ENCODE data around the gene CDCA4.

CDCA4 gene

DNA sequence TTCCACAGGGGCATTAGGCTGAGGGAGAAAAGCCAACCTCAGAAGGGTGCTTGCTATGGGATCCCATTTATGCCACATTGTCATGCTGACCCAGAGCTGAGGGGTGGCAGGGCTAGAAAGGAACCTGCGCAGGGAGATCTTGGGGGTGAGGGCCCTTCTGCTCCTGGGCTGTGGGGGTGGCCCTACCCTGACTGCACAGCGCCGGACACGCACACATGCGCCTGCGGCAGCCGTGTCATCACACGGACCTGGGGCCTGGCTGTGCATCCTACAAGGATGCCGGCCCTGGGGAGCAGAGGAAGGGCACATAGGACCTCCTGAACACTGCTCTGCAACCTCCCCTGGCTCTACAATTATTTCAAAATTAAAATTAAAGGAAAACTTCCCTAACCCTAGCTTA lies 6.9 kb downstream of the CDCA4 start:
- no peak for TF ChIP-seq GATA3 (IDR thresholded peaks at IDR 0.05; ENCODE audit: low read depth, low read length)

DNA sequence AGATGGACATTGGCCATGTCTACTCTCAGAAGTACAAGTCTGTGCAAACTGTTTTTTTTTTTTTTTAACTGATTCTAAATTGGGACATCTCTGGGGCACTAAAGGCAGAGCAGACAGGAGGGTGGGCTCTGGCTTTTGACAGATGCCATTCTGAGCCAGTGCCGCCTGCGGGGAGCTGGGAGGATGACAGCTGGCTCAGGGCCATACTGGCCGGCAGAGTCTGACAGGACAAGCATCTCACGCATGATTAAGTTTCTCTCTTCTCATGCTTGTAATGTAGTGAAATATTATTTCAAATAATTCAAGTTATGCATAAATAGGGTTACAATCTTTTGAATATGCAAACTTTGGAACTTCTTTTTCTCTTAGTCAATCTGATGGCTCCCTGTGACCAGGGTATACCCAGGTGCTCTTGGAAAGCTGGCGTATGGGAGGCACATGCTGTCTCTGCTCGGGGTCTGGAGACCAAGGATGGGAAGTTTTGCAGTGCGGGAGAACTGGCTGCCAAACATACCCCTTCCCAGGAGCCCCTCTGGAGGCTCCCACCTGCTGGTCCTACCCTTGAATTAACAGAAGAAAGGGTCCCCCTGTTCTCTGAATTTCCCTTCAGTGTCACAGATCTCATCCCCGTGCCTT lies 7.6 kb downstream of the CDCA4 start:
- TF ChIP-seq GATA2 (IDR thresholded peaks at IDR 0.05; ENCODE audit: low read depth, low read length) (no peak), GATA3 (IDR thresholded peaks at IDR 0.05; ENCODE audit: low read depth, low read length) (no peak)

DNA sequence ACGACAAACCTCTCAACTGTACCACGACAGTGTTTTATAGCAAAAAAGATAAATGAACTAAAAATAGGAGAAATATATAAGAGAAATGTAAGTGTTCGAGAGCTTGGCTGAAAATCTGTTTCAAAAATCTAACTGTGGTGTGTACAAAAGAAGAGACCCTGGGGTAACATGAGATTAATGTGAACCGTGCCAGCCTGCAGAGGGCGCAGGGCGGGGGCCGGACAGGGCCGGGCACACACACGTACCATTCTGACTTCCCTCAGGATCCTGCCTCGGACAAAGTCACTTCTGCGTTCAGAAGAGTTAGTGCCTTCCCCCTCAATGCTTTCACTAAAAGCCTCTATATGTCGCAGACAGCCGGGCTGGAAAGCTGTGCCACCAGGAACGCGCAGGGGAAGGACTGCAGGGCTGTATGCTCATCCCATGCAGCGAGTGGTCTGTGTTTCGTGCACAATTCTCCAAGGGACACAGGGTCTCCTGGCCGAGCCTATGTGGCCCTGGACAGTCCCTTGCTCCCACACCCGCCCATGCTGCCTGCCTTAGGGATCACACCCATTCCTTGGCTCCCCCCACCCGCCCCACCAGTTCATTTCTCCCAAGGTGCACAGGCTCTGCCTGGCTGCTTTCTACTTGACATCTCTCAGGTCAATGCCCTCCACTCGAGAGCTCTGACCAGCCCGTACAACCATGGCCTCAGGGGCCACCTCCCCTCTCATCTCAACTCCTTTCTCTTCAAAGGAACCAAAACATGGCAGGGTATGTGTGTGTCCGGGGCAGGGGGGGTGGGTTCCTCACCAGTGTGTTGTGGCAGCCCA lies 8.5 kb downstream of the CDCA4 start:
- TF ChIP-seq GATA3 (IDR thresholded peaks at IDR 0.05; ENCODE audit: low read depth, low read length) (no peak), GATA2 (IDR thresholded peaks at IDR 0.05; ENCODE audit: low read depth, low read length) (no peak)

GRCh38 chr14:105011312-105011990 lies 9.4 kb downstream of the CDCA4 start:
- TF ChIP-seq GATA2 (IDR thresholded peaks at IDR 0.05; ENCODE audit: low read depth, low read length) (no peak), GATA3 (IDR thresholded peaks at IDR 0.05; ENCODE audit: low read depth, low read length) (no peak)

DNA sequence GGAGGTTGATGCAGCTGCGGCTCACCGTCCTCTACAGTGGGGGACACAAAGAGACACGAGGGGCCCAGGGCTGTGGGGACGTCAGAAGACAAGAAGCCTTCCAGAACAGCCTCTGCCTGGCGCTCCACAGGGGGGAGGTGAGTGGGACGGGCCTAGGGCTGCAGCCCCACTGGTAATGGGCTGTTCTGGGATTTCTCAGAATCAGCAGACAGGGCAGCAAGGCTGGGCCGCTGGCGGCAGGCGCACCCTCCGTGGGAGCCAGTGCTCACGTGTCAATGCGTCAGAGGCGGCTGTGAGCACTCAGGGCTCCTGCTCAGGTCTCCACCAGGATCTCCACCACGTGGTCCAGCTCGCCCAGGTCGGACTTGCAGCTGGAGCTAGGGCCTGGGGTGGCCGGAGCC lies 10.0 kb downstream of the CDCA4 start:
- TF ChIP-seq GATA2 (IDR thresholded peaks at IDR 0.05; ENCODE audit: low read depth, low read length) (no peak), GATA3 (IDR thresholded peaks at IDR 0.05; ENCODE audit: low read depth, low read length) (no peak)

- TF ChIP-seq GATA3 (IDR thresholded peaks at IDR 0.05; ENCODE audit: low read depth, low read length) (no peak), GATA2 (IDR thresholded peaks at IDR 0.05; ENCODE audit: low read depth, low read length) (no peak)
These were observed 10.8 kb downstream of the CDCA4 start for GRCh38 chr14:105010106-105010505.

DNA sequence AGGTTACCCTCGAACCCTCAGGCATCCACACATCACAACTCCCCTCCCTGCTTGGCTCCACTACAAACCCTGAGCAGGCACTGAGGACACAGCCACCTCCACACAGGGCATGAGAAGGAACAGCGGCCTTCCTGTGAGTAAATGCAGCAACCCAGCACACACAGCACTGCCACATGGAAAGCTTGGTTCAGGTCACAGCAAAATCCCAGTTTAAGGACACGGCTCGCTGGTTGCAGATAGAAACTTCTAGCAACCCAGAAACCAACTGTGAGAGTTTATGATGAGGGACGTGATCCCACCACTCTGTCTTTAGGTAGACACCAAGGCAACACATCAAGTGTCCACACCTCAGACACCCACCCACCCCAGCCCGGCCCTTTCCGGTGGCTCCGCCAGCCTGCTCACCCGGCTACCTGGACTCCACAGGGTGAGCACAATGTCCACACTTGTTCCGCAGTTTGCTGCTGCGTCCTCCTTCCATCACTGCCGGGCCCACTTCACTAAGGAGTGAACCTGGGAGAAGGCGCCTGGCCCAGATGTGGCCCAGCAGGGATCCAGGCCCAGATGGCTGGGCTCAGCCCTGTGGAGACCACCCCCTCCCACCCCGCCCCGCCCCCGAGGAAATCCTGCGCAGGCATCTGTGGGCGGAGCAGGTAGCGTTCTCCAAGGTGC lies 13.2 kb downstream of the CDCA4 start:
- TF ChIP-seq GATA3 (IDR thresholded peaks at IDR 0.05; ENCODE audit: low read depth, low read length): no peak
- no peak for TF ChIP-seq GATA2 (IDR thresholded peaks at IDR 0.05; ENCODE audit: low read depth, low read length)

DNA sequence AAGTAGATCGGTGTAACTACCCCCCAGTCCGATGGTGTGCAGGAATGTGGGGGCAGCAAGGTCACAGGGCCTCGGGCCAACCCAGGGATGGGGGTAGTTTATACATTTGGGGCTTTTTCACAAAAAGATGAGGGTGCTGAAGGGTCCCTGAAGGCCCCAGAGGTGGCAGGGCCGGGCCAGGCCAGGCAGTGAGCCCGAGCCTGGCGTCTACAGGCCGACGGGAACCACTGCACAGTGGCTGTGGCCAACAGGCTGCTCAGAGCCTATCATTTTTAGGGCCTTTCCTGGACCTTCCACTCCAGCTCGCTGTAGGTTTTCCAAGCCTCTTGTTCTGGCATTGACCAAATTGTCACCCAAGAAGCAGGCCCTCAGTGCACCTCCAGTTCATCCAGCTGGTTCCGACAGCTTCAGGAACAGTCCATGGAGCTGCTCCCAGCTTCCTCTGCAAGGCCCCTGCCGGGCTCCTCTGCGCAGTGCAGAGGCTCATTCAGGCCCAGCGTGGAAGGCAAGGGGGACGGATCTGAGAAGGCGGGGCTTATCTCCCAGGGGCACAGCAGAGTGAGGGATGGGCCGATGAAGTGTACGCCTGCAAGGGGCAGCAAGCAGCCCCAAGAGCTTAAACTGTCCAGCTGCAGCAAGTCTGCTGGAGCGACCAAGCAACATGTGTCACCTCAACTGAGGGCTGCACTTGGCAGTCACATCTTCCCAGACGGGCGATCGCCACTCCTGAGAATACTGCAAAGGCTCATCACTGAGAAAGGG lies 13.9 kb downstream of the CDCA4 start:
- TF ChIP-seq GATA2 (IDR thresholded peaks at IDR 0.05; ENCODE audit: low read depth, low read length) (no peak), GATA3 (IDR thresholded peaks at IDR 0.05; ENCODE audit: low read depth, low read length) (no peak)

DNA sequence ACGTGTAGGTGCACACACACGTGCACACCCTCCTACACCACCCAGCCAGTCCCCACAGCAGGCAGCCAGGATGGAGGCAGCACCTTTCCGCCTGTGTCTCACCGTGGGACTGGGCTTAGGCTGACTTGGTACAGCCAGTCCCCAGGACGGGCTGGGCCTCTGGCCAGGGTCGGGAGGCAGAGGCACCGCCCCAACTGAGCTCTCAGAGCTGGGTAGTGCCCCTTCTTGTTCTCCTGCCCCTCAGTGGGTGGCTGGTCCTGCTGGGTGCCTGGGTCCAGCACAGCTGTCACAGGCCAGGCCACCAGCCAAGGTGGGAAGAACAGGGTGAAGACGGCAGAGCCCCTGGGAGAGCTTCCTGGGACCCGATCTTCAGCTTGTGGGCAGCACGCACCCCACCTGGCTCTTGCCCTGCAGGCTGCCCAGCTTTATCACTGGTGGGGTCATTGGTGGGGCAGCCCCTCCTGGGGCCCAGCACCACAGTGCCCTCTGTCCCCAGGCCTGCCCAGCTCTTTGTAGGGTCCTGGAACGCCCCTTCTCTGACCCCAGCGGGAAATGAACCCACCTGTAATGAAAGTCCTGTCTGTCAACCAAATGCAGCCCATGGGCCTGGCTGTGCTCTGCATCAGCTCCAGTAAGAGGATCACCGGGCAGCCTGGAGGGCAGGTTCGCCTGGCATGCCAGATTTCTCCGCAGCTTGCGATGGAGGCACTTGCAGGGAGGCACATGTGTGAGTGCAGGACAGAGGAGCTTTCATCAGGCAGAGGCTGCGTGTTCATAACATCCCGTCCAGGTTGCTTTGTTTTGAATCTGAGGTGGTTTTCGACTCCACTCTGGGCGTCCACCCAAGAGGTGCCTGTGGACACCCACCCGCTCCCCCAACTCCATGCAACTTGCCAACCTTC lies 14.7 kb downstream of the CDCA4 start:
- TF ChIP-seq GATA2 (IDR thresholded peaks at IDR 0.05; ENCODE audit: low read depth, low read length): no peak

- TF ChIP-seq GATA2 (IDR thresholded peaks at IDR 0.05; ENCODE audit: low read depth, low read length) (no peak), GATA3 (IDR thresholded peaks at IDR 0.05; ENCODE audit: low read depth, low read length) (no peak)
These were observed 15.5 kb downstream of the CDCA4 start for GRCh38 chr14:105005329-105005928.

DNA sequence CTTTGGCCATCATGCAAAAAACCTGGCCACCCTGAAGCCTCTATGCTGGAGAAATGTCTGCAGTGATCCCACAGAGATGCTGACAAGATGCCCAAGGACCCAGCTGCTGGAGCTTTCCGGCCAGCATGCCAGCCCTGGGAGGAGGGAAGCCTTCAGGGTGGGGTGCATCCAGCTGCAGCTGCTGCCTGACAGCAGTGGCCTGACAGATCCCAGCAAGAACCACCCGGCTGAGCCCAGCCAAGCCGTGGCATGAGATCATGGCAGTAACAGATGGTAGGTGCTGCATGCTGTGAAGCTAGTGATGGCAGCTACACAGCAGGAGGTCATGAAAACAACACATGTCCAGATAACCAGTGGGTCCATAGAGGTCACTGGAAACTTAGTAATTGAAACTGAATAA lies 21.5 kb downstream of the CDCA4 start:
- TF ChIP-seq GATA2 (IDR thresholded peaks at IDR 0.05; ENCODE audit: low read depth, low read length): no peak
- no peak for TF ChIP-seq GATA3 (IDR thresholded peaks at IDR 0.05; ENCODE audit: low read depth, low read length)

DNA sequence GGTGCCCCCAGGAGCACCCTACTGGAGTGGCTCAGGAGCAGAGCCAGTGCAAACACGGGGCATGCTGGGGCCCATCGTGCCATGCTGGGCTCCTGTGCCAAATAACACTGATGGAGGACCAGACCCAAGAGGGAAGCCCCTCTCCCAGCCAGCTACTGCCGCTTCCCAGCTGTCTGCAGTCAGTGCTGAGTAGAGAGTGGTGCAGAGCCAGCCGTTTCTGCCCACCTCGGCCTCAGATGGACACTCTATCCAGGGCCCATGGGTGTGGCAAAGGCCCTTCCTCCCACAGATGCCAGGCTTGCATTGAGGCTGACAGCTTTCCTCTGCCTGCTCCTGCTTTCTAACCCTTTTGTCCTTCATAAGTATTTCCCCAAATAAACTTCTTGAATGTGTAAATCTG lies 22.1 kb downstream of the CDCA4 start:
- TF ChIP-seq GATA3 (IDR thresholded peaks at IDR 0.05; ENCODE audit: low read depth, low read length): no peak
- no peak for TF ChIP-seq GATA2 (IDR thresholded peaks at IDR 0.05; ENCODE audit: low read depth, low read length)

Data from SH-SY5Y (cell line).